CD1c-positive myeloid dendritic cell (primary cell): Measurements from ENCODE around the gene OR1K1.
"Not testable (repeated sequence)": the region's sequence is repeated elsewhere in the genome, so short reads cannot be mapped to it uniquely, and the experiment has no call there.

Source experiments
- DNase-seq: peaks from one replicate; pipeline ENCODE4 v3.0.0-alpha.2; 2016; ENCODE audit errors: extremely low spot score

Gene OR1K1

GRCh38 chr9:122812736-122813135, 12.8 kb downstream of the OR1K1 start:
- DNase-seq, result no peak

GRCh38 chr9:122814545-122814944, 14.6 kb downstream of the OR1K1 start:
- no peak for DNase-seq

- no peak for DNase-seq
These were observed 15.6 kb downstream of the OR1K1 start for GRCh38 chr9:122815544-122815943.

GRCh38 chr9:122816163-122816867, 16.4 kb downstream of the OR1K1 start:
- DNase-seq, result peak; percentile 4

- no peak for DNase-seq
These were observed 19.4 kb downstream of the OR1K1 start for GRCh38 chr9:122819326-122819725.

GRCh38 chr9:122819791-122820489, 20.0 kb downstream of the OR1K1 start:
- no peak for DNase-seq

- DNase-seq, result no peak
These were observed 20.5 kb downstream of the OR1K1 start for GRCh38 chr9:122820490-122820845.

GRCh38 chr9:122821278-122821943, 21.5 kb downstream of the OR1K1 start:
- DNase-seq, result peak; percentile 64

GRCh38 chr9:122822056-122822455, 22.1 kb downstream of the OR1K1 start:
- no peak for DNase-seq

- no peak for DNase-seq
These were observed 23.0 kb downstream of the OR1K1 start for GRCh38 chr9:122822938-122823337.

GRCh38 chr9:122827761-122828093, 27.8 kb downstream of the OR1K1 start:
- peak; percentile 11 for DNase-seq

GRCh38 chr9:122828965-122829284, 29.0 kb downstream of the OR1K1 start:
- DNase-seq, result not testable (repeated sequence)

- no peak for DNase-seq
These were observed 32.3 kb downstream of the OR1K1 start for GRCh38 chr9:122832194-122832593.

- DNase-seq, result no peak
These were observed 35.4 kb downstream of the OR1K1 start for GRCh38 chr9:122835313-122835731.

- no peak for DNase-seq
These were observed 37.4 kb downstream of the OR1K1 start for GRCh38 chr9:122837266-122837850.

- DNase-seq, result not testable (repeated sequence)
These were observed 38.5 kb downstream of the OR1K1 start for GRCh38 chr9:122838441-122838840.

- DNase-seq, result no peak
These were observed 41.6 kb downstream of the OR1K1 start for GRCh38 chr9:122841501-122841900.

- DNase-seq, result no peak
These were observed 44.2 kb downstream of the OR1K1 start for GRCh38 chr9:122844137-122844536.

- DNase-seq, result no peak
These were observed 45.2 kb downstream of the OR1K1 start for GRCh38 chr9:122845116-122845515.

- DNase-seq, result no peak
These were observed 46.5 kb downstream of the OR1K1 start for GRCh38 chr9:122846371-122846940.

- no peak for DNase-seq
These were observed 48.5 kb downstream of the OR1K1 start for GRCh38 chr9:122848256-122848943.
